H9 (cell line): ENCODE measurements around the gene DLG2. TPM values are rescaled to one million over a fixed set of nuclear protein-coding genes. Genes with fewer than 3 reads are reported as not detected.

Experiments
- DNase-seq: peaks from one replicate; pipeline ENCODE4 v3.0.0-alpha.2; 2017
- H2AFZ ChIP-seq: one replicate; pipeline ENCODE4 v1.6.1; 2013; ENCODE audit warnings: mild to moderate bottlenecking, low read length, control low read depth, moderate library complexity
- H2AK5ac ChIP-seq: 2 replicates; pipeline ENCODE4 v1.6.1; 2013; ENCODE audit warnings: low read length, control low read depth, mixed read lengths; ENCODE audit not compliant: insufficient read length
- H2BK120ac ChIP-seq: one replicate; pipeline ENCODE4 v1.6.1; 2013; ENCODE audit warnings: low read depth, mild to moderate bottlenecking, low read length, control low read depth, inconsistent platforms; ENCODE audit not compliant: poor library complexity, severe bottlenecking
- H2BK12ac ChIP-seq: 2 replicates; pipeline ENCODE4 v1.6.1; 2013; ENCODE audit warnings: low read length, control low read depth, mixed read lengths, low read depth; ENCODE audit not compliant: insufficient read length
- H2BK15ac ChIP-seq: 2 replicates; pipeline ENCODE4 v1.6.1; 2013; ENCODE audit warnings: low read depth, low read length, control low read depth
- H2BK20ac ChIP-seq: one replicate; pipeline ENCODE4 v1.6.1; 2013; ENCODE audit warnings: low read depth, mild to moderate bottlenecking, low read length, control low read depth, inconsistent platforms; ENCODE audit not compliant: poor library complexity, severe bottlenecking
- H2BK5ac ChIP-seq: 2 replicates; pipeline ENCODE4 v1.6.1; 2013; ENCODE audit warnings: low read length, control low read depth, mixed read lengths; ENCODE audit not compliant: insufficient read length
- H3K14ac ChIP-seq: 2 replicates; pipeline ENCODE4 v1.6.1; 2013; ENCODE audit warnings: low read length, control low read depth; ENCODE audit not compliant: insufficient read depth
- H3K18ac ChIP-seq: 2 replicates; pipeline ENCODE4 v1.6.1; 2013; ENCODE audit warnings: low read depth, mild to moderate bottlenecking, mixed read lengths, low read length, control low read depth; ENCODE audit not compliant: insufficient read length
- H3K23ac ChIP-seq: 2 replicates; pipeline ENCODE4 v1.6.1; 2013; ENCODE audit warnings: low read length, control low read depth, mixed read lengths, low read depth; ENCODE audit not compliant: insufficient read length
- H3K23me2 ChIP-seq: 2 replicates; pipeline ENCODE4 v1.6.1; 2013; ENCODE audit warnings: low read depth, mild to moderate bottlenecking, mixed read lengths, low read length, control low read depth; ENCODE audit not compliant: insufficient read length, poor library complexity, severe bottlenecking
- H3K27ac ChIP-seq: 2 replicates; pipeline ENCODE4 v1.5.1; 2013; ENCODE audit warnings: low read length, control low read depth, mixed read lengths, low read depth; ENCODE audit not compliant: insufficient read length
- H3K27me3 ChIP-seq: 2 replicates; pipeline ENCODE4 v1.6.1; 2013; ENCODE audit warnings: low read length, control low read depth, inconsistent platforms; ENCODE audit not compliant: insufficient read depth
- H3K4ac ChIP-seq: 2 replicates; pipeline ENCODE4 v1.6.1; 2013; ENCODE audit warnings: low read depth, mild to moderate bottlenecking, control low read depth, inconsistent platforms, low read length, moderate library complexity
- H3K4me1 ChIP-seq: 2 replicates; pipeline ENCODE4 v1.6.1; 2013; ENCODE audit warnings: low read length, control low read depth, inconsistent platforms; ENCODE audit not compliant: insufficient read depth
- H3K4me2 ChIP-seq: 2 replicates; pipeline ENCODE4 v1.6.1; 2013; ENCODE audit warnings: low read length, control low read depth, mixed read lengths; ENCODE audit not compliant: insufficient read length, insufficient read depth
- H3K56ac ChIP-seq: 2 replicates; pipeline ENCODE4 v1.6.1; 2013; ENCODE audit warnings: low read depth, mild to moderate bottlenecking, mixed read lengths, low read length, control low read depth; ENCODE audit not compliant: insufficient read length
- H3K79me1 ChIP-seq: 2 replicates; pipeline ENCODE4 v1.6.1; 2013; ENCODE audit warnings: low read depth, mild to moderate bottlenecking, moderate library complexity, low read length, control low read depth, inconsistent platforms; ENCODE audit not compliant: insufficient read depth, poor library complexity, severe bottlenecking
- H3K79me2 ChIP-seq: 2 replicates; pipeline ENCODE4 v1.6.1; 2013; ENCODE audit warnings: low read length, control low read depth, inconsistent platforms; ENCODE audit not compliant: insufficient read depth
- H3K9ac ChIP-seq: 2 replicates; pipeline ENCODE4 v1.6.1; 2013; ENCODE audit warnings: low read length, control low read depth, mixed read lengths; ENCODE audit not compliant: insufficient read length; ENCODE audit errors: extremely low read depth
- H3K9me3 ChIP-seq: one replicate; pipeline ENCODE4 v1.6.1; 2013; ENCODE audit warnings: low read depth, low read length, inconsistent platforms; ENCODE audit not compliant: control insufficient read depth
- H3T11ph ChIP-seq: one replicate; pipeline ENCODE4 v1.6.1; 2013; ENCODE audit warnings: mild to moderate bottlenecking, low read length, control low read depth, inconsistent platforms
- H4K20me1 ChIP-seq: one replicate; pipeline ENCODE4 v1.6.1; 2013; ENCODE audit not compliant: control insufficient read depth, insufficient read length, insufficient read depth
- H4K5ac ChIP-seq: 2 replicates; pipeline ENCODE4 v1.6.1; 2013; ENCODE audit warnings: low read depth, mild to moderate bottlenecking, mixed read lengths, low read length, control low read depth; ENCODE audit not compliant: insufficient read length
- H4K8ac ChIP-seq: replicated peaks from 2 replicates; pipeline ENCODE4 v1.6.1; 2013; ENCODE audit warnings: low read length, control low read depth, mixed read lengths, low read depth; ENCODE audit not compliant: insufficient read length
- H4K91ac ChIP-seq: 2 replicates; pipeline ENCODE4 v1.6.1; 2013; ENCODE audit warnings: low read depth, mild to moderate bottlenecking, moderate library complexity, mixed read lengths, low read length, control low read depth; ENCODE audit not compliant: insufficient read length
- H3K27ac Mint-ChIP-seq, 3 experiments: 2 replicates in 2 of 3; 3 replicates in 1 of 3; pipeline ENCODE4 v1.8.0; 2020 to 2021; ENCODE audit warnings: mixed read lengths in 3 of 3, mild to moderate bottlenecking in 1 of 3, moderate library complexity in 1 of 3
- H3K27me3 Mint-ChIP-seq: 2 replicates; pipeline ENCODE4 v1.8.0; 2021; ENCODE audit warnings: low read depth, mild to moderate bottlenecking, moderate library complexity, mixed read lengths
- H3K36me3 Mint-ChIP-seq, 3 experiments: 2 replicates in 2 of 3; 3 replicates in 1 of 3; pipeline ENCODE4 v1.8.0; 2020 to 2021; ENCODE audit warnings: low read depth in 3 of 3, mixed read lengths in 3 of 3; ENCODE audit not compliant: insufficient read depth in 1 of 3
- H3K4me1 Mint-ChIP-seq, 2 experiments: 2 replicates each; pipeline ENCODE4 v1.8.0; 2020; ENCODE audit warnings: mixed read lengths in 2 of 2
- H3K4me3 Mint-ChIP-seq, 2 experiments: 2 replicates in 1 of 2; 3 replicates in 1 of 2; pipeline ENCODE4 v1.8.0; 2020 to 2021; ENCODE audit warnings: mild to moderate bottlenecking in 2 of 2, mixed read lengths in 2 of 2, moderate library complexity in 1 of 2
- H3K9me3 Mint-ChIP-seq, 2 experiments: 2 replicates in 1 of 2; 3 replicates in 1 of 2; pipeline ENCODE4 v1.8.0; 2020; ENCODE audit warnings: mild to moderate bottlenecking in 2 of 2, mixed read lengths in 2 of 2, moderate library complexity in 1 of 2
- CTCF ChIP-seq: fragments of 200-600 bp; sonication (generic); conservative IDR thresholded peaks from 3 replicates; pipeline ENCODE4 v1.8.0; 2021; ENCODE audit warnings: antibody characterized with exemption, mild to moderate bottlenecking
- total RNA-seq: library from RNA; stranded (reverse); gene quantifications from 2 replicates; pipeline ENCODE4 v1.2.1, GENCODE V29; 2021

Gene DLG2
- total RNA-seq, 1 experiment from 2014 or later: 8.0 TPM

GRCh38 chr11:84438565-84438964 is 1188.6 kb downstream of the DLG2 start:
- no peak overlapping the region for H2BK120ac ChIP-seq
- DNase-seq: no peak
- no peaks in the 10 kb centered on the region for H3K27me3 ChIP-seq
- H3K9ac ChIP-seq: no peak overlapping the region
- H2AFZ ChIP-seq: no peak overlapping the region
- H3K56ac ChIP-seq: no peak overlapping the region
- no peak overlapping the region for H3K14ac ChIP-seq
- no peak overlapping the region for H4K5ac ChIP-seq
- H2AK5ac ChIP-seq: no peak overlapping the region
- Mint-ChIP-seq H3K27me3 (peaks cover 1% of the 10 kb centered on the region), H3K4me1 (peaks cover 15 to 20% of the 10 kb centered on the region in 2 experiments), H3K4me3 (no peak overlapping the region), H3K36me3 (no peaks in the 10 kb centered on the region), H3K27ac (no peak overlapping the region), H3K9me3 (no peaks in the 10 kb centered on the region; a peak in 2 of 5 replicates)
- no peak for TF ChIP-seq CTCF
- no peak overlapping the region for H3T11ph ChIP-seq
- H3K79me2 ChIP-seq: no peaks in the 10 kb centered on the region
- no peak overlapping the region for H4K8ac ChIP-seq
- no peak overlapping the region for H3K4ac ChIP-seq
- H3K23ac ChIP-seq: no peak overlapping the region
- no peaks in the 10 kb centered on the region for H3K79me1 ChIP-seq
- no peak overlapping the region for H3K27ac ChIP-seq
- no peak overlapping the region for H4K91ac ChIP-seq
- H2BK5ac ChIP-seq: no peak overlapping the region
- no peak overlapping the region for H2BK15ac ChIP-seq
- H2BK20ac ChIP-seq: no peak overlapping the region
- no peaks in the 10 kb centered on the region; the same call in 1 of the 2 replicates for H3K4me1 ChIP-seq
- H3K9me3 ChIP-seq: no peaks in the 10 kb centered on the region
- peaks cover 4% of the 10 kb centered on the region for H3K23me2 ChIP-seq
- H3K4me2 ChIP-seq: no peak overlapping the region
- no peaks in the 10 kb centered on the region for H4K20me1 ChIP-seq
- no peak overlapping the region for H2BK12ac ChIP-seq
- no peak overlapping the region for H3K18ac ChIP-seq
